K562 (cell line): ENCODE data around the gene IL4I1. TPM values are rescaled to one million over a fixed set of nuclear protein-coding genes. Genes with fewer than 3 reads are reported as not detected.

ENCODE experiments used
- BMI1 ChIP-seq: fragments of 150-350 bp; IDR thresholded peaks from 2 replicates; pipeline ENCODE4 v1.6.1; 2014; ENCODE audit warnings: low read length
- DNMT1 ChIP-seq: fragments of 450-650 bp; IDR thresholded peaks from 2 replicates; pipeline ENCODE4 v1.6.1; 2016; ENCODE audit warnings: antibody characterized with exemption, mild to moderate bottlenecking
- ESRRA ChIP-seq: fragments of 450-650 bp; IDR thresholded peaks from 2 replicates; pipeline ENCODE4 v1.6.1; 2014; ENCODE audit warnings: low read depth, mild to moderate bottlenecking, moderate library complexity, borderline replicate concordance
- FOS ChIP-seq: IDR thresholded peaks from 3 replicates; pipeline ENCODE4 v1.6.1; 2011; ENCODE audit not compliant: insufficient read length; ENCODE audit errors: extremely low read depth
- FOXK1 ChIP-seq: sonication (generic); formaldehyde crosslinking; IDR thresholded peaks from 2 replicates; pipeline ENCODE4 v1.8.0; 2022; ENCODE audit warnings: missing genetic modification reagents, mild to moderate bottlenecking, borderline replicate concordance
- MED1 ChIP-seq: sonication (generic); formaldehyde crosslinking; IDR thresholded peaks from 2 replicates; pipeline ENCODE4 v1.8.1; 2023; ENCODE audit warnings: missing genetic modification reagents, borderline replicate concordance
- RFX5 ChIP-seq: IDR thresholded peaks from 2 replicates; pipeline ENCODE4 v1.6.1; 2011; ENCODE audit warnings: low read depth, mild to moderate bottlenecking, improper control_type of control experiment, low read length
- SLC30A9 ChIP-seq: fragments of 250-450 bp; sonication (Bioruptor Pico); IDR thresholded peaks from 2 replicates; pipeline ENCODE4 v1.8.0; 2022; ENCODE audit warnings: mild to moderate bottlenecking, moderate library complexity
- SOX6 ChIP-seq: fragments of 450-650 bp; IDR thresholded peaks from 2 replicates; pipeline ENCODE4 v1.6.1; 2014; ENCODE audit warnings: mild to moderate bottlenecking
- SRSF7 ChIP-seq: fragments of 200-400 bp; formaldehyde crosslinking; optimal IDR thresholded peaks from 2 replicates; pipeline ENCODE3; 2017; ENCODE audit warnings: mild to moderate bottlenecking, low read depth, low read length
- TGIF2 ChIP-seq: sonication (generic); formaldehyde crosslinking; IDR thresholded peaks from 2 replicates; pipeline ENCODE4 v1.8.1; 2022; ENCODE audit warnings: mild to moderate bottlenecking, missing genetic modification reagents, moderate library complexity
- YY1 ChIP-seq, 3 experiments: IDR thresholded peaks; 2 replicates each; pipeline ENCODE4 v1.6.1; 2011; ENCODE audit warnings: low read length in 2 of 3, mild to moderate bottlenecking in 2 of 3, moderate library complexity in 2 of 3, borderline replicate concordance in 1 of 3, control low read depth in 1 of 3, low read depth in 1 of 3; ENCODE audit not compliant: insufficient read depth in 3 of 3, insufficient replicate concordance in 2 of 3, control insufficient read depth in 1 of 3, insufficient read length in 1 of 3; ENCODE audit errors: extremely low read depth in 1 of 3
- ZFP1 ChIP-seq: fragments of 450-650 bp; formaldehyde crosslinking; IDR thresholded peaks from 2 replicates; pipeline ENCODE4 v1.4.0; 2020; ENCODE audit warnings: mild to moderate bottlenecking, mixed read lengths
- polyA plus RNA-seq, 8 experiments: library from polyadenylated mRNA; depleted of rRNA in 4 of 8; stranded (reverse) in 5 of 8; unstranded in 3 of 8; fragments of >200 nt; fragmentation: Nextera tagmentation in 2 of 8; fragmentation: Illumina TruSeq in 1 of 8; extraction: Ambion mirVana in 2 of 8; extraction: Trizol in 1 of 8; gene quantifications; 2 replicates each; pipeline versions ENCODE4 v1.2.1 to v1.2.3, GENCODE V29; 2011 to 2014; ENCODE audit warnings: inconsistent platforms in 1 of 8, missing spikeins in 1 of 8
- total RNA-seq, 7 experiments: library from RNA; depleted of rRNA in 6 of 7; stranded (reverse); fragments of >200 nt in 6 of 7; fragmentation: Illumina TruSeq in 2 of 7; extraction: Trizol in 2 of 7; gene quantifications; 2 replicates each; pipeline versions ENCODE4 v1.2.1 to v1.2.3, GENCODE V29; 2011 to 2021; ENCODE audit warnings: low replicate concordance in 1 of 7
- TF ChIP-seq, protein P1 (sequence below): fragments of 450-650 bp; IDR thresholded peaks from 2 replicates; pipeline ENCODE4 v1.6.1; 2016; ENCODE audit warnings: low read depth
- TF ChIP-seq, protein P2 (sequence below), 2 experiments: fragments of 150-350 bp in 1 of 2; IDR thresholded peaks; 2 replicates each; pipeline ENCODE4 v1.6.1; 2012 to 2016; ENCODE audit warnings: low read depth in 2 of 2, low read length in 2 of 2, mild to moderate bottlenecking in 1 of 2, moderate library complexity in 1 of 2

Gene IL4I1
- total and polyA plus RNA-seq, 9 of the 15 experiments (the other 6 are each of a cell fraction or from before 2014, with no cell fraction given), result 0.06 to 0.95 (median 0.43) TPM; not detected in 2

DNA sequence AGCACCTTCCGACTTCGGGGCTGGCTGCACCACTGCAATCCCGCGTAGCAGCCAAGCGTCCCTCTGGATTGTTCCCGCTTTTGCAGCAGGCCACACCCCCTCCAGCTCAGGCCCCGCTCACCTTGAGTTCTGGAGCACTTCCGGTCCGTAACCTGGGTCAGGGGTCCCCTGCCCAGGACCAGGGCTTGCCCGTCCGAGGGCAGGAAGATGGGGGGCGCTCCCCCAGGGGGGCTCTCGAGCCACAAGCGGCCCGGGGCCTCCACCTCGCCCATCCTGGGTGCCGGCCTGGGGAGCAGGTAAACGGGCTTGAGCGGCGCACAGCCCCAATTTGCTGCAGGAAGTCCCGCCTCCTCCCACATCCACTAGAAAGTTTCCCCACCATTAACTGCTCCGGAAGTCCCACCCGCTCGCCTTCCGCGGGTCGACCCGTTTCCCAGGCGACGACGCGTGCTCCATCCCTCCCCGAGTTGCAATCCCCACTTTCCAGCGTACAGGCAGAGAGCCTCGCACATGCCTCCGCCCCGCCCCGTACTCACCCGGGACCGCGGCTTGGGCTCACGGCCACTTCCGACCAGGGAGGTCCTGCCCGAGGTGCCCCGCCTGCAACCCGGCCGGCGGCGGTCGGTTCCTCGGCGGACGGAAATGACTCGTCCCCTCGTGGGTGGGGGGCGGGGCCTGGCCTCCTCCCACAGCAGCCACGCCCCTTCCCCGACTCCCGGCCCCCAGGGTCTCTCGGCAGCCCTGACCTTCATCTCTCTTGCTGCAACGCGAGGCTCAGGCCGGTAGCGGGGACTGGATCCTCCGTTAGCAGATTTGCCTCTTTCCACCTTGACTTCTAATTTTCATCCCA lies 29.5 kb downstream of the IL4I1 start, which contains the start of gene PNKP (continued):
- TF ChIP-seq, protein P1, sequence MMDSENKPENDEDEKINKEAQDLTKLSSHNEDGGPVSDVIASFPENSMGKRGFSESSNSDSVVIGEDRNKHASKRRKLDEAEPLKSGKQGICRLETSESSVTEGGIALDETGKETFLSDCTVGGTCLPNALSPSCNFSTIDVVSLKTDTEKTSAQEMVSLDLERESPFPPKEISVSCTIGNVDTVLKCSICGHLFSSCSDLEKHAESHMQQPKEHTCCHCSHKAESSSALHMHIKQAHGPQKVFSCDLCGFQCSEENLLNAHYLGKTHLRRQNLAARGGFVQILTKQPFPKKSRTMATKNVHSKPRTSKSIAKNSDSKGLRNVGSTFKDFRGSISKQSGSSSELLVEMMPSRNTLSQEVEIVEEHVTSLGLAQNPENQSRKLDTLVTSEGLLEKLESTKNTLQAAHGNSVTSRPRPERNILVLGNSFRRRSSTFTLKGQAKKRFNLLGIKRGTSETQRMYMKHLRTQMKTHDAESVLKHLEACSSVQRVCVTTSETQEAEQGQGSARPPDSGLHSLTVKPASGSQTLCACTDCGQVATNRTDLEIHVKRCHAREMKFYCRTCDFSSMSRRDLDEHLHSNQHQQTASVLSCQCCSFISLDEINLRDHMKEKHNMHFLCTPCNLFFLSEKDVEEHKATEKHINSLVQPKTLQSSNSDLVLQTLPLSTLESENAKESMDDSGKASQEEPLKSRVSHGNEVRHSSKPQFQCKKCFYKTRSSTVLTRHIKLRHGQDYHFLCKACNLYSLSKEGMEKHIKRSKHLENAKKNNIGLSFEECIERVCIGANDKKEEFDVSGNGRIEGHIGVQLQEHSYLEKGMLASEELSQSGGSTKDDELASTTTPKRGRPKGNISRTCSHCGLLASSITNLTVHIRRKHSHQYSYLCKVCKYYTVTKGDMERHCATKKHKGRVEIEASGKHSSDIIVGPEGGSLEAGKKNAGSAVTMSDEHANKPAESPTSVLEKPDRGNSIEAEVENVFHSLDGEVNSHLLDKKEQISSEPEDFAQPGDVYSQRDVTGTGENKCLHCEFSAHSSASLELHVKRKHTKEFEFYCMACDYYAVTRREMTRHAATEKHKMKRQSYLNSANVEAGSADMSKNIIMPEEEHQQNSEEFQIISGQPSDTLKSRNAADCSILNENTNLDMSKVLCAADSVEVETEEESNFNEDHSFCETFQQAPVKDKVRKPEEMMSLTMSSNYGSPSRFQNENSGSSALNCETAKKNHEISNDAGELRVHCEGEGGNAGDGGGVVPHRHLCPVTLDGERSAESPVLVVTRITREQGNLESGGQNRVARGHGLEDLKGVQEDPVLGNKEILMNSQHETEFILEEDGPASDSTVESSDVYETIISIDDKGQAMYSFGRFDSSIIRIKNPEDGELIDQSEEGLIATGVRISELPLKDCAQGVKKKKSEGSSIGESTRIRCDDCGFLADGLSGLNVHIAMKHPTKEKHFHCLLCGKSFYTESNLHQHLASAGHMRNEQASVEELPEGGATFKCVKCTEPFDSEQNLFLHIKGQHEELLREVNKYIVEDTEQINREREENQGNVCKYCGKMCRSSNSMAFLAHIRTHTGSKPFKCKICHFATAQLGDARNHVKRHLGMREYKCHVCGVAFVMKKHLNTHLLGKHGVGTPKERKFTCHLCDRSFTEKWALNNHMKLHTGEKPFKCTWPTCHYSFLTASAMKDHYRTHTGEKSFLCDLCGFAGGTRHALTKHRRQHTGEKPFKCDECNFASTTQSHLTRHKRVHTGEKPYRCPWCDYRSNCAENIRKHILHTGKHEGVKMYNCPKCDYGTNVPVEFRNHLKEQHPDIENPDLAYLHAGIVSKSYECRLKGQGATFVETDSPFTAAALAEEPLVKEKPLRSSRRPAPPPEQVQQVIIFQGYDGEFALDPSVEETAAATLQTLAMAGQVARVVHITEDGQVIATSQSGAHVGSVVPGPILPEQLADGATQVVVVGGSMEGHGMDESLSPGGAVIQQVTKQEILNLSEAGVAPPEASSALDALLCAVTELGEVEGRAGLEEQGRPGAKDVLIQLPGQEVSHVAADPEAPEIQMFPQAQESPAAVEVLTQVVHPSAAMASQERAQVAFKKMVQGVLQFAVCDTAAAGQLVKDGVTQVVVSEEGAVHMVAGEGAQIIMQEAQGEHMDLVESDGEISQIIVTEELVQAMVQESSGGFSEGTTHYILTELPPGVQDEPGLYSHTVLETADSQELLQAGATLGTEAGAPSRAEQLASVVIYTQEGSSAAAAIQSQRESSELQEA, result no peak
- no peak for TF ChIP-seq DNMT1
- TF ChIP-seq ESRRA, result peak; percentile 73
- TF ChIP-seq TGIF2 (CRISPR knock-in tag), result no peak
- TF ChIP-seq RFX5, result no peak
- no peak for TF ChIP-seq ZFP1
- no peak for TF ChIP-seq MED1
- TF ChIP-seq, protein P2, sequence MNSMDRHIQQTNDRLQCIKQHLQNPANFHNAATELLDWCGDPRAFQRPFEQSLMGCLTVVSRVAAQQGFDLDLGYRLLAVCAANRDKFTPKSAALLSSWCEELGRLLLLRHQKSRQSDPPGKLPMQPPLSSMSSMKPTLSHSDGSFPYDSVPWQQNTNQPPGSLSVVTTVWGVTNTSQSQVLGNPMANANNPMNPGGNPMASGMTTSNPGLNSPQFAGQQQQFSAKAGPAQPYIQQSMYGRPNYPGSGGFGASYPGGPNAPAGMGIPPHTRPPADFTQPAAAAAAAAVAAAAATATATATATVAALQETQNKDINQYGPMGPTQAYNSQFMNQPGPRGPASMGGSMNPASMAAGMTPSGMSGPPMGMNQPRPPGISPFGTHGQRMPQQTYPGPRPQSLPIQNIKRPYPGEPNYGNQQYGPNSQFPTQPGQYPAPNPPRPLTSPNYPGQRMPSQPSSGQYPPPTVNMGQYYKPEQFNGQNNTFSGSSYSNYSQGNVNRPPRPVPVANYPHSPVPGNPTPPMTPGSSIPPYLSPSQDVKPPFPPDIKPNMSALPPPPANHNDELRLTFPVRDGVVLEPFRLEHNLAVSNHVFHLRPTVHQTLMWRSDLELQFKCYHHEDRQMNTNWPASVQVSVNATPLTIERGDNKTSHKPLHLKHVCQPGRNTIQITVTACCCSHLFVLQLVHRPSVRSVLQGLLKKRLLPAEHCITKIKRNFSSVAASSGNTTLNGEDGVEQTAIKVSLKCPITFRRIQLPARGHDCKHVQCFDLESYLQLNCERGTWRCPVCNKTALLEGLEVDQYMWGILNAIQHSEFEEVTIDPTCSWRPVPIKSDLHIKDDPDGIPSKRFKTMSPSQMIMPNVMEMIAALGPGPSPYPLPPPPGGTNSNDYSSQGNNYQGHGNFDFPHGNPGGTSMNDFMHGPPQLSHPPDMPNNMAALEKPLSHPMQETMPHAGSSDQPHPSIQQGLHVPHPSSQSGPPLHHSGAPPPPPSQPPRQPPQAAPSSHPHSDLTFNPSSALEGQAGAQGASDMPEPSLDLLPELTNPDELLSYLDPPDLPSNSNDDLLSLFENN (IDR thresholded peaks at IDR 0.05; ENCODE audit: low read depth in 2 of 2, low read length in 2 of 2), result 0 out of 4 replicates have a peak, but pooled peaks of 1 of the 2 experiments have one; percentile 40
- peak; percentile 20; the same call in 1 of the 2 replicates for TF ChIP-seq BMI1
- no peak for TF ChIP-seq SLC30A9 (CRISPR knock-in tag)
- no peak for TF ChIP-seq FOS
- TF ChIP-seq FOXK1 (CRISPR knock-in tag), result no peak
- TF ChIP-seq SOX6, result 0 out of 2 replicates have a peak, but pooled peaks have one; percentile 41
- TF ChIP-seq SRSF7, result no peak
- peak in 1 of 3 experiments; percentile 58 for TF ChIP-seq YY1 (IDR thresholded peaks at IDR 0.05; ENCODE audit: borderline replicate concordance in 1 of 3, control insufficient read depth in 1 of 3, extremely low read depth in 1 of 3, insufficient read depth in 3 of 3, insufficient read length in 1 of 3, insufficient replicate concordance in 2 of 3, low read depth in 1 of 3, low read length in 2 of 3)
